Thoracic aorta (tissue), 2 donors: Measurements from ENCODE around the gene TTC39B. TPM values are rescaled to one million over a fixed set of nuclear protein-coding genes. Genes with fewer than 3 reads are reported as not detected.
A peak's percentile ranks its signal among the peaks of the same experiment; 100 is the strongest.

ENCODE experiments used
- ATAC-seq: fragments of 150-250 bp; one replicate; pipeline ENCODE4 v1.8.0; 2017; ENCODE audit warnings: low read depth; ENCODE audit not compliant: insufficient number of reproducible peaks, low FRiP score
- DNase-seq: peaks from one replicate; pipeline ENCODE4 v3.0.0-alpha.2; 2020; ENCODE audit warnings: low spot score
- H3K27ac ChIP-seq, 2 donors: fragments of 200-600 bp; sonication (generic); 1 replicate in 1 of 2; 2 replicates in 1 of 2; pipeline ENCODE4 v1.5.1; 2016; ENCODE audit warnings: mild to moderate bottlenecking in 2 of 2, moderate library complexity in 2 of 2
- H3K27me3 ChIP-seq: fragments of 200-600 bp; sonication (generic); replicated peaks from 2 replicates; pipeline ENCODE4 v1.6.0; 2016; ENCODE audit warnings: mild to moderate bottlenecking; ENCODE audit not compliant: insufficient read depth
- H3K36me3 ChIP-seq: fragments of 200-600 bp; sonication (generic); one replicate; pipeline ENCODE4 v1.5.1; 2016
- H3K4me1 ChIP-seq, 2 donors: fragments of 200-600 bp; sonication (generic); 1 replicate in 1 of 2; 2 replicates in 1 of 2; pipeline versions ENCODE4 v1.5.1 to v1.6.0; 2016; ENCODE audit warnings: low read depth in 2 of 2, mild to moderate bottlenecking in 1 of 2; ENCODE audit not compliant: control insufficient read depth in 1 of 2
- H3K4me3 ChIP-seq: fragments of 200-600 bp; sonication (generic); 2 replicates; pipeline ENCODE4 v1.5.1; 2016; ENCODE audit warnings: mild to moderate bottlenecking
- H3K9me3 ChIP-seq: fragments of 200-600 bp; sonication (generic); 2 replicates; pipeline ENCODE4 v1.5.1; 2016
- CTCF ChIP-seq: fragments of 200-600 bp; sonication (generic); IDR thresholded peaks from one replicate; pipeline ENCODE4 v1.5.1; 2019; ENCODE audit warnings: antibody characterized with exemption
- total RNA-seq, 2 donors: library from RNA; depleted of rRNA; stranded (reverse); fragments of >200 nt; gene quantifications; one replicate each; pipeline versions ENCODE4 v1.1.0 to v1.2.3, GENCODE V29; 2016

TTC39B gene
- total RNA-seq, 2 donors from 2014 or later = 24.2 to 46.7 TPM

DNA sequence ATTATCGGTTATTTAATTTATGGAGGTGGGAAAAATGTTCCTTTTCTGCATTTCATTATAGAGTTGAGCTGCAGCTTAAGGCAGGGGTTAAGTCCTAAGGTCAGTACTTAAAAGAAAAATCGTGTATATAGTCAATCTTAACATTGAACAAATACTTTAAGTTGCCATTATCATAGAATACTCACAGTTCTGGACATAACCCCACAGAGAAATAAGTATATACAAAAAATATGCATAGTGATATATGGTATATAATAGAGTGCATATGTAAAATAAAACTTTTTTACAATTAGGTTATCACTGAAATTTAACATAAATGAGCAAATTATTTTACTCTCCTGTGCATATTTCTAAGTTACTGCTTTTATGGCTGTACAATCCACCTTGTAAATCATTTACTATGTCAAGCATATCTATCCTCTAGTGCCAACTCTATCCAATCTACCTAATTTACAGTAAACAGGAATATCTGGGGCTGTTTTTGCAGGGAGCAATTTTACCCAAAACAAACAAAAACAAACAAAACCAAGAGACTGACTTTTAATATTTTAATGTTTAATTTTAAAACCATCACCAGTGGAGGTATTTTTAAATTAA, 28.8 kb downstream of the TTC39B start:
- TF ChIP-seq CTCF = no peak
- Histone ChIP-seq H3K27me3 (no peaks in the 10 kb centered on the region), H3K9me3 (no peaks in the 10 kb centered on the region), H3K4me1 (peaks cover 11 to 27% of the 10 kb centered on the region in 2 donors), H3K4me3 (no peak overlapping the region), H3K36me3 (no peaks in the 10 kb centered on the region), H3K27ac (no peak overlapping the region)
- DNase-seq (no peak), ATAC-seq (no peak)

DNA sequence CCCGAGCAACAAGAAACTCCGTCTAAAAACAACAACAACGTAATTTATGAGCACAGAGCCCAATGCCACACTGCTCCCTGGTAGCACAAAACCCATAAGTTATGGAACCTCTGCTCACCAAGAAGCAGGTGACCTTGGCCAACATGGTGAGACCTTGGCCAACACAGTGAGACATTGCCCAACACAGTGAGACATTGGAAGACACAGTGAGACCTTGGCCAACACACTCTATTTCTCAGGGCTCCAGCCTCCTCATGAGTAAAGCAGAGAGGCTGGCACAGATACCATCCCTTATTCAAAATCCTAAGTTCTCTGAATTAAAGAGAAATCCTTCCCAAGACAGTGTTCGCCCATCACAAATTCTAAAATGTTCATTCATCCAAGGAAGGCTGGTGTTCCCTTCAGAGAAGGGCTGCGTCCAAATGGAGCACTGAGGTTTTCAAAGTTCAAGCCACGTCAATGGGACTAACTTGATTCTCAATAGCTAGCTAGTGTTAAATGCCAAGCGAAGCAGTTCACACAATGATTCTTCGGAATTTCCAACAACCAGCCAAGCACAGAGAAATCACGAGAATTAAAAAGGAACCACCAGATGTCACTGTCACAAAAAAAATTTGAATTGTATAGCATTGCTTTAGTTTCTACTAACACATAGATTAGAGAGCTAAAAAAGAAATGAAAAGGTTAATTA, 29.5 kb downstream of the TTC39B start:
- ATAC-seq = peak; percentile 40
- H3K27ac ChIP-seq = peak overlapping the region in 1 of 2 donors; percentile 31
- no peaks in the 10 kb centered on the region for H3K27me3 ChIP-seq
- H3K9me3 ChIP-seq = no peaks in the 10 kb centered on the region
- peaks cover 11 to 33% of the 10 kb centered on the region in 2 donors for H3K4me1 ChIP-seq
- DNase-seq = no peak
- H3K4me3 ChIP-seq = no peak overlapping the region
- no peaks in the 10 kb centered on the region for H3K36me3 ChIP-seq
- peak; percentile 41 for TF ChIP-seq CTCF

DNA sequence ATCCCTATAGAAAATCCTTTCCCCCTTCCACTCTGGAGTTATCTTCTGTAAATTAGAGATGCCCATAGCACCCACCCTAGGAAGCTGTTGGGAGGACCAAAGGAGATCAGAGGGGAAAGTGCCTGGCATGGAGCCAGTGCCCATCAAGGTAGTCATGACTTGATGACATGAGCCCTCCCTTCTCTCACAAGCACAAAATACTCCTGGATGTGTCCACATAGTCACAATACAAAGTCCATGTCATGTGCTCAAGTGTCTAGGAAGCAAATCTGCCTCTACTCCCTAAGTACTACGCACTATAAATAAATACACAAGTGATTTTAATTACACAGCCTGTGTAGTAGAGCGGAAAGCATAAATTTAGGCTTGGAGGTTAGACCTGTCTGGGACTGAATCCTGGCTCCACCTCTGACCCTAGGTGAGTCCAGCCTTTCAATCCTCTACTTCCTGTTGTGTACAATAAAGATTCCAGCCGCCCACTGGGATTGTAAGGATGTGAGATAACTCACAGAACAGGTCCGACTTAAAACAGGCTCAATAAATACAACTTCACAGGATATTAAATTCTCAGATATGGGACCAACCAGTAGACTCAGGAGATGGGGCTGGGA, 30.6 kb downstream of the TTC39B start:
- TF ChIP-seq CTCF = no peak
- H3K27me3 ChIP-seq = no peaks in the 10 kb centered on the region
- peaks cover 11 to 39% of the 10 kb centered on the region in 2 donors for H3K4me1 ChIP-seq
- no peak overlapping the region for H3K4me3 ChIP-seq
- ATAC-seq (no peak), DNase-seq (no peak)
- H3K9me3 ChIP-seq = no peaks in the 10 kb centered on the region
- no peak overlapping the region for H3K27ac ChIP-seq
- H3K36me3 ChIP-seq = no peaks in the 10 kb centered on the region

GRCh38 chr9:15274425-15274824, 32.6 kb downstream of the TTC39B start:
- no peak for DNase-seq
- H3K4me3 ChIP-seq = no peak overlapping the region
- ATAC-seq = no peak

More at GRCh38 chr9:15274425-15274824, 32.6 kb downstream of the TTC39B start:
- no peak for TF ChIP-seq CTCF
- H3K9me3 ChIP-seq = no peaks in the 10 kb centered on the region
- H3K4me1 ChIP-seq = peaks cover 9 to 37% of the 10 kb centered on the region in 2 donors
- H3K27me3 ChIP-seq = no peaks in the 10 kb centered on the region
- no peaks in the 10 kb centered on the region for H3K36me3 ChIP-seq
- no peak overlapping the region for H3K27ac ChIP-seq
